GM06990 (cell line): ENCODE measurements around the gene WASF1.
A peak's percentile ranks its signal among the peaks of the same experiment; 100 is the strongest.

Experiments
- DNase-seq: peaks from one replicate; pipeline ENCODE4 v3.0.0-alpha.2; 2011; ENCODE audit not compliant: insufficient read length; ENCODE audit errors: extremely low read depth
- H3K27me3 ChIP-seq: replicated peaks from 2 replicates; pipeline ENCODE4 v1.6.0; 2011; ENCODE audit warnings: low read length; ENCODE audit not compliant: control insufficient read depth, insufficient read depth
- H3K36me3 ChIP-seq: 2 replicates; pipeline ENCODE4 v1.5.1; 2011; ENCODE audit warnings: low read length; ENCODE audit not compliant: control insufficient read depth, insufficient read depth
- H3K4me3 ChIP-seq: replicated peaks from 2 replicates; pipeline ENCODE4 v1.5.1; 2011; ENCODE audit warnings: low read depth, mild to moderate bottlenecking, control low read depth, low read length
- TF ChIP-seq, protein P1 (sequence below): IDR thresholded peaks from 2 replicates; pipeline ENCODE4 v1.5.1; 2011; ENCODE audit warnings: low read length, control low read depth, mild to moderate bottlenecking, inconsistent platforms; ENCODE audit not compliant: insufficient read depth, poor library complexity, severe bottlenecking

WASF1 gene

DNA sequence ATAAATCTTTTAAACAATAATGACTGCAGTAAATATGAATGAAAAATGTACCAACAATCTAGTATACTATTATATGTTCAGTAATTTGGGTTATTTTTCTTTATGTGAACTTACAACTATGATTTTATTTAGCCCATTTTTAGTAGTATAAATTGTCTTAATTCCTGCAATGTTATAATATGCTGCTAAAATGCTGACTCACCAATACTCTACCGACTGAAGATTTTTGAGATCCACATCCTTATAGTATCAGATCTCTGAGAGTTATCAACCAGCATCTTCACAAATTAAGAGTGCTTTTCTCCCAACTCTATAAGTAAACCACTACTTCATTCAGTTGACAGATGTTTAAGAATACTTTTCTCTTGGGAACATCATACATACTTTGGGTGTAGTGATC, 17.4 kb upstream of the WASF1 start:
- no peak overlapping the region for H3K4me3 ChIP-seq
- TF ChIP-seq, protein P1, sequence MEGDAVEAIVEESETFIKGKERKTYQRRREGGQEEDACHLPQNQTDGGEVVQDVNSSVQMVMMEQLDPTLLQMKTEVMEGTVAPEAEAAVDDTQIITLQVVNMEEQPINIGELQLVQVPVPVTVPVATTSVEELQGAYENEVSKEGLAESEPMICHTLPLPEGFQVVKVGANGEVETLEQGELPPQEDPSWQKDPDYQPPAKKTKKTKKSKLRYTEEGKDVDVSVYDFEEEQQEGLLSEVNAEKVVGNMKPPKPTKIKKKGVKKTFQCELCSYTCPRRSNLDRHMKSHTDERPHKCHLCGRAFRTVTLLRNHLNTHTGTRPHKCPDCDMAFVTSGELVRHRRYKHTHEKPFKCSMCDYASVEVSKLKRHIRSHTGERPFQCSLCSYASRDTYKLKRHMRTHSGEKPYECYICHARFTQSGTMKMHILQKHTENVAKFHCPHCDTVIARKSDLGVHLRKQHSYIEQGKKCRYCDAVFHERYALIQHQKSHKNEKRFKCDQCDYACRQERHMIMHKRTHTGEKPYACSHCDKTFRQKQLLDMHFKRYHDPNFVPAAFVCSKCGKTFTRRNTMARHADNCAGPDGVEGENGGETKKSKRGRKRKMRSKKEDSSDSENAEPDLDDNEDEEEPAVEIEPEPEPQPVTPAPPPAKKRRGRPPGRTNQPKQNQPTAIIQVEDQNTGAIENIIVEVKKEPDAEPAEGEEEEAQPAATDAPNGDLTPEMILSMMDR, result no peak
- no peaks in the 10 kb centered on the region for H3K27me3 ChIP-seq
- H3K36me3 ChIP-seq, result peaks cover 2% of the 10 kb centered on the region; the same call in 1 of the 2 replicates
- DNase-seq, result no peak

DNA sequence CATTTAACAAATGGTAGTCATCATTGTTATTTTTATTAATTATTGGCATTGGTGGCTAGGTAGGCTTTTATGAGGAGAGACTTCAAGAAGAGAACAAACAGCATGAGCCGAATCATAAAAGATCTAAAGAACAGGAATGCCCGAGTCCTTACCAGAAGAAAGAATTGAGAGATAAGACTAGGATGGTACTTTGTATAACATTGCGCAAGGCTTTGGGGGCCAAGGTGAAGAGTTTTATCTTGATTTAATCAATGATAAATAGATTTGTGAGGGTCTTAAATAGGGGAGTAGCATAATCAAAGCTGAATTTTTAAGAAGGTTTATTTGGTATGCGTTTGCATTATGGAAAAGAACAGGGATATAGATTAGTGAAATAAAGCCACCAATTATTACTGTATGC, 16.2 kb upstream of the WASF1 start:
- DNase-seq, result no peak
- TF ChIP-seq, protein P1, result no peak
- H3K27me3 ChIP-seq, result no peaks in the 10 kb centered on the region
- H3K4me3 ChIP-seq, result no peak overlapping the region
- peaks cover 2% of the 10 kb centered on the region; the same call in 1 of the 2 replicates for H3K36me3 ChIP-seq

DNA sequence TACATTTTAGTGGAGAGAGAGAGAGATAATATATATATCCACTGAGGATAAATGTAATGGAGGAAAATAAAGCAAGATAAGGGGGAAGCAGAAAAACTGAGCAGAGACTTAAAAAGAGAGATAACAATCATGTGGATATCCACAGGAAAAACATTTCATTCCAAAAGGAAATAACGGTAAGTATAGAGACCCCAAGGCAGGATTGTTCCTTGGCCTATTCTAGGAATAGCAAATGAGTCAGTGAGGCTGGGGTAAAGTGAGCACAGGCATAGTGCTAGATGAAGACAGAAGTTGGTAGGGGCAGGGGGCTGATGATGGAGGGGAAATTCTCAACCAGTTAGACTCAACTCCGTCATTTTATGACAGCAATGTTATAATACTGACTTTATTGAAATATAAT, 12.0 kb upstream of the WASF1 start:
- TF ChIP-seq, protein P1, result no peak

DNA sequence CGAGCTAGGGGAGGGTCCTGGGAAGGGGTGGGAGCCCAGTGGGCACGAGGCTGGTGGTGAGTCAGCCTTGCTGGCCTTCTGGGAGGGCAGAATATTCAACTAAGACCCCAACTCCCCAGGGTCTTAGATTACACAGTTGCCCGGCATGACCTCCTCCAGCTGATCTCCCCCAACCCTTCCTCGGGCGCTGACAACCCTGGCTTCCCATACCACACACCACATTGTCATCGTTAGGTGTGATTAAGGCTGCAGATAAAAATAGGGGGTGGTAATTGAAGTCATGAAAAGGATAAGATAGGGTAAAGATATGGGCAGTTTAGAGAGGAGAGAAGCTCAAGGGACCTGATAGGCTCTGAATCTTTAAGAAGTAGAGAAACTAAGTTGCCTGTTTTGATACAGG, 11.3 kb upstream of the WASF1 start:
- Histone ChIP-seq H3K36me3 (peaks cover 2% of the 10 kb centered on the region; the same call in 1 of the 2 replicates), H3K4me3 (no peak overlapping the region), H3K27me3 (no peaks in the 10 kb centered on the region)
- no peak for DNase-seq
- TF ChIP-seq, protein P1, result no peak

More for the DNA sequence above, 12.0 kb upstream of the WASF1 start:
- H3K27me3 ChIP-seq, result no peaks in the 10 kb centered on the region
- H3K36me3 ChIP-seq, result peaks cover 2% of the 10 kb centered on the region; the same call in 1 of the 2 replicates
- no peak overlapping the region for H3K4me3 ChIP-seq
- DNase-seq, result no peak

DNA sequence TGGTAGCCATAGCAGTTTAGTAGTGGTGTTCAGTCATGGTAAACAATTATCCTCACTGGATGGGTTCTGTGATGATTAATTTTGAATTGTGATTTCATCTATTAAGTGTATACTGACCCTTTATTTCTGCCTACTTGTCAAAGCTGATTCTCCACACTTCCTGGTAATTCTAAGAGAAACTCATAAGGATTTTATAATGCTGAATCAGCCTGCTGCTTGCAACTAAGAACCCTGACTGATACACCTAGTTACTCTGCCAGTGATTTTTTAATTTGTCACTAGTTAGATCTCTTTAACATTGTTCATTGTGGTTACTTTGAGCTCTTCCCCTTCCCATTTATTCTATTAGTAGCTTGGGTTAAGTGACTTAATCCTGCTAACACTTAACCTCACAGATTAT, 9.3 kb upstream of the WASF1 start:
- TF ChIP-seq, protein P1, result no peak
- DNase-seq, result no peak
- Histone ChIP-seq H3K36me3 (no peaks in the 10 kb centered on the region), H3K27me3 (no peaks in the 10 kb centered on the region), H3K4me3 (no peak overlapping the region)

DNA sequence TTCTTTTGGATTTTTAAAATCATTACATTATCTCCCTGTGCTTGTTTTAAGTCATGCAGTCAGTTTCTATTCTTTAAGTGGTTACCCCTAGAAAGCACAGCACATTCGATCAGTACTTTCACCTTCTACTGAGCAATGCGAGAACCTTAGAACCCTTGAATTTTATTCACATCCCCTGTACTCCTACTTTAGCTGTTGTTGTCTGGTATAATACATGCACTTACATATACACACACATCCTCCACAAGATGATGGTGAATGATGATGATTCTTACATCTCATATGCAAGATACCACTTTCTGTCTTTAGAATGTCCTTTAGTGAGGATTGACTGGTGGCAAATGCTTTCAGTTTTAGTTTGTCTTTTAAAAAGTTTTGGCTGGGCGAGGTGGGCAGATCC, 6.4 kb upstream of the WASF1 start:
- TF ChIP-seq, protein P1, result no peak
- Histone ChIP-seq H3K4me3 (peak overlapping the region; percentile 49), H3K27me3 (no peaks in the 10 kb centered on the region)

More for the DNA sequence above, 6.4 kb upstream of the WASF1 start:
- no peaks in the 10 kb centered on the region for H3K36me3 ChIP-seq
- DNase-seq, result no peak
